Stimulated activated CD4-positive, alpha-beta T cell treated with anti-CD3 and anti-CD28 coated beads, Interleukin-4, amount 100 ng/mL, for 48 hours (primary cell): ENCODE measurements around the gene IRX3.
"Not testable (repeated sequence)": the region's sequence is repeated elsewhere in the genome, so short reads cannot be mapped to it uniquely, and the experiment has no call there.

ENCODE experiments used
- DNase-seq, 2 donors: peaks; one replicate each; pipeline ENCODE4 v3.0.0-alpha.2; 2020; ENCODE audit warnings: low read depth in 2 of 2

The IRX3 gene

DNA sequence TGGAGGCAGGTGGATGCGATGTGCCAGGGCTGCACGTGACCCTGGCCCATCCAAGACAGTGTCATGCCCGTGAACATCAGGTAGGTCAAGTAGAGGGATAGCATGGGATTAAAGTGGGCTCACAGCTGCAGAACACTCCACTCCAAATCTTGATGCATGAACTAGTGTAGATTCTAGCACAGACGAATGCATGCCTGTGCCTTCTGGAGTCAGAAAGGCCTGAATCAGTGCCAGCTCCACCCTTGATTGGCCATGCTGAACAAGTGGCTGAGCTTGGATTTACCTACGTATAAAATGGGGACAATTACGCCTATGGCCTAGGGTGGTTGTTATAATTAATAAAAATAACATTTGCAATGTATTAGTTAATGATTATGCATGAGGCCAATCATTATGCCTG, 10.6 kb downstream of the IRX3 start:
- no peak for DNase-seq

DNA sequence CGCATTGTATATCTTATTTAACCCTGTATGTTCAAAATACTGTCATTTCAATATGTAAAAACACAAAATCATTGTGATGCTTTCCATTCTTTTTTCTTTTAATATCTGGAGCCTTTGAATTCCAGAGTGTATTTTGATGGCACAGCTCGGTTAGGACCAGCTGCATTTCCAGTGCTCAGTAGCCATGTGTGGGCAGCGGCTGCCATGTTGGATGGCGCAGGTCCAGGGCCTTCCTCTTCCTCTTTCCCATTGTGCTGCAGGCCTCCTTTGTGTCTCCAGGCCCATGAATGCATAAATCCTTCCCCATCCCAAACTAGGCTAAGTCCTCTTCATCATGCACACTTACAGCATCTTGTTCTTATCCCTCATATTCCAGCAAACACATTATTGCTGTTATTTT, 13.0 kb downstream of the IRX3 start:
- no peak for DNase-seq

DNA sequence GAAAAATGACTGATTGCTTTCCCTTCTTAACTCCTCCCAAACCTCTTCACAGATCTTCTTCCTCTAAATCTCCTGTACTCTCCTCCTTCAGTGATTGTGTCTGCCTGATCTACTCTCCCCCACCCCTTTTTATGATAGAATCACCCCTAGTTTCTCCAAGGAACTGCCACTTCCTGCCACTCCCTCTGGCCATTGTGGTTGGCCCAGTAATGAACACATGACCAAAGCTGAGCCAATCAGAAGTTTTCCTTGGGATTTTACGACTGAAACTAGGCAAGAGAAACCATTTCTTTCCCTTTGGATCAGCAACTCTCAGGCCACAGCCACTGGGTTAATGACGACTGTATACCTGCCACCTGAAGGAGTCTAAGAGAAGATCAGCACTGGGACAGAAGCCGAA, 15.9 kb downstream of the IRX3 start:
- DNase-seq, result no peak

DNA sequence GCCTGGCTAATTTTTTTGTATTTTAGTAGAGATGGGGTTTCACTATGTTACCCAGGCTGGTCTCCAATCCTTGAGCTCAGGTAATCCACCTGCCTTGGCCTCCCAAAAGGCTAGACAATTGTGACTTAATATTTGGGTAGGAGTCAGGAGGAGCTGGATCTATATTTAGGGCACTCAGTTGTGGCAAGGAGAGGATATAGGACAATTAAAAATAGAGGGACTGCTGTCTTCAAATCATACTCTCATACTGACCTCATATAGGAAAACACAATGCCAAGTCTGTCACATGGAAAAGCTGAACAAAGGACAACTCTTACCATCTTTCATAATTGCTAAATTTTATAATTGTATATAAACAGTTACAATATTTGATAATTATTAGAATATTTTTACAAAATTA, 17.1 kb downstream of the IRX3 start:
- DNase-seq, result no peak

DNA sequence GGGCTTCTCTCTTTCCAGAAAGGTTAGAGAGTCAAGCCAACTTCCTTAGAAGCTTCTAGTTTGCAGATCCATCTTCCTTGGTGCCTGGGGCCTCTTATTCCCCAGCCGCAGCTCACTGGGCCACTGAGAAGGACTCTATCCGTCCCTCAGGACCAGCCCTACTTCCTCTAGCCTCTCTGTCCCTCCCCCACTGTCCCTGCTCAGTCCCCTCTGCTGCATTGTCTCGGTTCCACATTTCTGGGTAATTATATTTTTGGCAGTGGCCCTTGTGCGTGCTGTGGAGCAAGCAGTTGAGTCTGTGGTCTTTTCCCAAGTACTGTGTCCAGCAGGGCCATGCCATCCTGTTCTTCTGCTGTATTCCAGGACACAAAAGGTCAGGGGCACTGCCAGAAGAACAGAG, 17.8 kb downstream of the IRX3 start:
- DNase-seq, result no peak

DNA sequence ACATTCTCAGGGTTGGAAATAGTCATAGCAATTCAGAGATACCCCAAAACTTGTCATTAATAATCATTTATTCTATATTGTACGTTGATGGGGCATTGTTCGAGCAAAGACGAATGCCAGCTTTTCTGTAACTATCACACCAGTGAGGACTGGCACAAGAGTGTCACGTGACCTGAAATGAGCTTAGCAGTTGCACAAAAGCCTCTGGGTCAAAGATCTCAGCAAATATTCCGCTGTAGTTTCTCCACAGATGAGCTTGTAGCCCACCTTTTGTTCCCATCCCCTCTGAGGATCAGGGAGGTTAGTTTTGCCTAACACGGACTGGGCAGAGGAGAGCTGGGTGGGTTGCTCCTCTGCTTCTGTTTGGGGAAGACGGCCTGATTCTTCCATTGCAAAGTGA, 18.2 kb downstream of the IRX3 start:
- DNase-seq, result no peak

DNA sequence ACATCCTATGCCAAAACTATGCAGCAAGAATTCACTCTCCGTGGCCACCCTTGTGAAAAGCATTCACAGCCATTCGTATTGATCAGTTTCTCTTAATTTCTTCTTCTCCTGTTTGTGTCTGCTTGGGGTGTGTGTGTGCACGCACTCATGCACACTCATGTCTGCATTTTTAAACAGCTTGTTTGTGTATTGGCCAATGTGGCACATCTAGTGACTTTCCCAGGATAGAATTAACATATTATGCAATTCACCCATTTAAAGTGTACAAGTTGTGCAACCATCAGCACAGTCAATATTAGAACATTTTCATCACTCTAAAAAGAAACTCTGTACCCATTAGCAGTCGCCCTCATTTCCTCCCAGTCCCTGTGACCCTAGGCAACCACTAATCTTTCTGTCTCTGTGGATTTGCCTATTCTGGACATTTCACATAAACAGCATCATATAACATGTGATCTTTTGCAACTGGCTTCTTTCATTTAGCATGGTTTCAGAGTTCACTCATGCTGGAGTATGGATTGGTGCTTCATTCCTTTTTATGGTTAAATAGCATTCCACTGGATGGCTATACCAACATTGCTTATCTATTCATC, 20.1 kb downstream of the IRX3 start:
- DNase-seq, result no peak

DNA sequence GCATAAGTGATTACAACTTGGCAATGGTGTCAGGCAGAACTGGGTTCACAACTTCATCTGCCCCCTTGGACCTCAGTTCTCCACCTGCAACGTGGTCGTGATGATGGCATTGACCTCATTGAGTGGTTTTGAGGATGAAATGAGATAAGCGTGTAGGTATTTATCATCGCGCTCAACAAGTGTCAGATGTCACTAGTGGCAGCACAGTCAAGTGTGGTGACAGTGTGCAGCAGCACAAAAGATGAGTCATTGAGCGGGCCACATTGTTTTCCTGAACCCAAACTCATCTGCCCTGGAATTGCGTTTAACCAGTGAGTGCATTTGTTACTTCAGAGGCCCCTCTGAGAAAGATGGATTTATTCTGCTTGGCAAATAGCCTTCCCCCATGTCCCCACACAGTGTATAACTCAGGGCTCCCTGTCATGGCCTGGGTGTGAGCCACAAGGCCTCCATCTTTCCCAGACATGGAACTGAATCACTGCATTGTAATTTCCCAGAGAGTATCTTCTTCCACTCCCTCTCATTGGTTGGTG, 20.9 kb downstream of the IRX3 start:
- no peak for DNase-seq

DNA sequence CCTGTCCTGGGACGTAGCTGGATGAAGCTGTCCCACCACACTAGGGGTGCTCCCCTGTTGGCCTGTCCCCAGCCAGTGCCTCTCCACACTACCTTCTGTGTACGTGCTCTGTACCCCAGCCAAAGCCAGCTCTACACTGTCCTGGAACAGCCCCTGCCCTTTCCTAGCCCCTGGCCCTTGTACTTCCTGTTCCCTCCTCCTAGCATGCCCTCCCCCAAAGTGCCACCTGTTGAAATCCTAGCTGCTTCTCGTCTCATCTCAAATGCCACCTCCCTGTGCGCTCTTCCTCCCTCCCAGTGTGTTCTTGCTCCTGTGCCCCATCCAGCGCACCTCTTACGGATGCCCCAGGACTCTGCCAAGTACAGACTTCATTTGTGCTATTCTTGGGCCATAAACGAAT, 33.5 kb downstream of the IRX3 start:
- no peak for DNase-seq

DNA sequence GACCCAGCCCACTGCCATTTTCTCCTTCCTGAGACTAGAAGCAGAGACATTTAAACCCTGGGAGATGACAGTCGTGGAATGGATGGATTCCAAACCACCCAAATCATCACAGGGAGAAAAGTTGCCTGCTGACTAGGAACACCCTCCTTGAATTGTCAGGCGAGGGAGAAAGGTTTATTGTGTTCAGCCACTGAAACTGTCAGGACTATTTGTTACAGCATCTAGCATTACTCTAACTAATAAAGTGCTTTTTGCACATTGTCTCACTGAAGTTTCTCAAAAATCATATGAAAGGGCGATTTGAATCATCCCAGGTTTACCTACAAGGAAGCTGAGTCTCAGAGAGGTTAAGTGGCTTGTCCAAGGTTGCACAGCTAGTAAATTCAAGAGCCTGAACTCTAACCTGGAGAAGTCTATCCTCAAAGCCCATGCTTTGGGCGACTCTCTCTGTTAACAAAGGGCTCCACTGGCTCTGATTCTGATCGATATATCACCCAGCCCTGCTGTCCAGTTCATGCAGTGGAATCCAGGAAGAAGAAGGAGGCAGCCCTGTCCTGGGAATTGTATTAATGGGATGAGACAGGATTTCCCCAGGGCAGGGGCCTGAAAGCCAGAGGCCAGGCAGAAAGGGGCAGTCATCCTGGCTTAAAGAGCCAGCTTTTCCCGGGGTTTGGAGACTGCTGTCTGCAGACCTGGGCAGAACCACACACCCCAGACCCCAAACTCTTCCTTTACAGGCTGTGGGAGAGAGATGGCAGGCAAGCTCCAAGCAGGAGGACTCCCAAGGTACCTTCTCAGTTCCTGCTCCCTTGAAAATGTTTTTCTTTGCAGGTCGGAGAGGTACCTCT, 37.5 kb downstream of the IRX3 start:
- DNase-seq, result no peak

DNA sequence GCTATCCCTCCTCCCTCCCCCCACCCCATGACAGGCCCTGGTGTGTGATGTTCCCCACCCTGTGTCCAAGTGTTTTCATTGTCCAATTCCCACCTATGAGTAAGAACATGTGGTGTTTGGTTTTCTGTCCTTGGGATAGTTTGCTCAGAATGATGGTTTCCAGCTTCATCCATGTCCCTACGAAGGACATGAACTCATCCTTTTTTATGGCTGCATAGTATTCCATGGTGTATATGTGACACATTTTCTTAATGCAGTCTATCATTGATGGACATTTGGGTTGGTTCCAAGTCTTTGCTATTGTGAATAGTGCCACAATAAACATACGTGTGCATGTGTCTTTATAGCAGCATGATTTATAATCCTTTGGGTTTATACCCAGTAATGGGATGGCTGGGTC, 38.9 kb downstream of the IRX3 start:
- not testable (repeated sequence) for DNase-seq

DNA sequence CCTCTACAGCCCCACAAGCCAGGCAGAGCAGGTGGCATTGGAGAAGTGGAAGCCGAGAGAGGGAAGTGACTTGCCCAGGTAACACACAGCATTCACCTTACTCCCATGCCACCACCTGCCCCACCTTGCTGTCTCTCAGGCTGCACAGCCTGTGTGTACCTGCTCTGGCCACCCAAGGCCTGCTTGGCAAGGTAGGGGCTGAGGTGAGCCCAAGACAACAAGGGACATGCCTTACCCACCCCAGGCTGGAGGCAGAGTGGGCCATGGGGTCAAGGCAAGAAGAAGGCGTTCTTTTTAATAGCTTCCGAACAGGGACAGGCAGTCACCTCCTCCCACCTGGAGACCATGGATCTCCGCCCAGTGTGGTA, 40.1 kb downstream of the IRX3 start:
- DNase-seq, result no peak

DNA sequence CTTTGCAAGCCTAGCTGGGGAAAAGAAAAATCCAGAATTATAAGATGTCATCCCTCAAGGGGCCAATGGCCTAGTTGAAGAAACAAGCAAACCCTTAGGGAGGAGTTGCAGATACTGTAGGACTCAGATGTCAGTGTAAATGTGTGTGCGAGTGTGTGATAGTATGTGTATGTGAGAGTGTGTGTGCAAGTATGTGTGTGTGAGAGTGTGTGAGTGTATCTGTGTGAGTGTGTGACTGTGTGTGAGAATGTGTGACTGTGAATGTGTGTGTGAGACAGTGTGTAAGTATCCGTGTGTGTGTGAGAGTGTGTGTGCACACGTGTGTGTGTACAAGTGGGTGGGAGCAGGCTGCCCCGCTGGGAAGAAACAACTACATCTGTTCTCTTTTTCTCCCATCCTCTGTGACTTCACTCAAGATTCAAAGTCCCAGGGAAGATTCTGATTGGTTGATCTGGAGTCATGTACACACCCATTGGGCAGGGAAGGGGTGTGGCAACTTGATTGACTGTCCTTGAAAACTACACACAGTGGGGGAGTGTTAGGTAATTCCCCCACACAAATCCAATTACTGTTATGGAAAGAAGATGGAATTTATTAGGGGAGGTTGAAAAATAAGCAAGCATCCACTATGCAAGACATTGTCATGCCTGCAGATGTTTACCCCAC, 40.7 kb downstream of the IRX3 start:
- DNase-seq, result no peak

DNA sequence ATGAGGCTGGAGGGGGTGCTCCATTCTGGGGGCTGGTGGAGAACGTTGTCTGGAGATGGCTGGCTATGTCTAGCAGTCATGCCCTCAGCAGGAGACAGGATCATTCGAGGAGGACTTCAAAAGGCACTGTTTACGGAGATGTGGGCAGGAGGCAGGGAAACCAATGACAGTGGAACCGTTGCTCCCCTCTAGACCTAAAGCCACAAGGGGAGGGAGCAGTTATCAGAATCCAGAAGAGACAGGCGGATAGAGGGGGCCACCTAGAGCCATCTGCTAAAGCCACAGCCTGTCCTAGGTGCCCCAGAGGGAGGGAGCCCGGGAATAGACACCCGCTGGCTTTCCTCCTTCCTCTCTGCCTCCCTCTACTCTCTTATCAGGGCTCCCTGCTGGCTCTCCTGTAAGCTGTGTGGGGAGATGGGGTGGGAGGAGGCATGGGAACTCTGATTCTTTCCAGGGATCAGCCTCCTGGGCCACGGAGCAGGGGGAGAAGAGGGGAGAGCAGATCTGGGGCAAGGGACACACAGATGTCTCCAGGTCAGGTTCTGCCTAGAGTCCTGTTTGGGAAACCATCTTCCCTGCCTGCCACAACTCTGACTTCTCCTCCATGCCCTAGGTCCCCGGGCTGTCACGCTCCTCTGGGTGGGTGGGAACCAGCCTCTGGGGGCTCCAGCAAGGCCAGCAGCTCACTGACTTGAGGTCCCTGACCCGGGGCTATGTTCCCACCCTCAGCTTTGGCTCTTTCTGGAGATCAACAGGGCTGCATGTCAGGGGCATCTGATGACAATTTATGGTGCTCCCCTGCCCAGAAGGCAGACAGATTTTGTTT, 42.3 kb downstream of the IRX3 start:
- DNase-seq, result no peak

DNA sequence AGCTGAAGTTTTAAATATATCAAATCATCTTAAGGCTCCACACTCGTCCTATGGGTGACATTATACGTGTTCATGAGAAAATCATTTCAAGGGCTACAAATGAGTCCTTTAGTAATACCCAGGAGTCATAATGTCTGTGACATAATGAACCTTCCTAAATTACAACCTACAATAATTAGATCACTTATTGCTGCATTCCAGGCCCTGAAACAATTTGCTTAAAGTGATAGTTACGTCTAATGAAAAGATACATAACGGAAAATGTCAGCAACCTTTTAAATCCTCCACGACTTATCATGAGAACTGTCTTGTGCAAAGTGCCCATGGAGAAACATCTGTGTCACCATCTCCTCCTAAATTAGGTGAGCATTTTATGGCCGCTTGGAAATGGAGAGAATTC, 43.4 kb downstream of the IRX3 start:
- DNase-seq, result no peak

DNA sequence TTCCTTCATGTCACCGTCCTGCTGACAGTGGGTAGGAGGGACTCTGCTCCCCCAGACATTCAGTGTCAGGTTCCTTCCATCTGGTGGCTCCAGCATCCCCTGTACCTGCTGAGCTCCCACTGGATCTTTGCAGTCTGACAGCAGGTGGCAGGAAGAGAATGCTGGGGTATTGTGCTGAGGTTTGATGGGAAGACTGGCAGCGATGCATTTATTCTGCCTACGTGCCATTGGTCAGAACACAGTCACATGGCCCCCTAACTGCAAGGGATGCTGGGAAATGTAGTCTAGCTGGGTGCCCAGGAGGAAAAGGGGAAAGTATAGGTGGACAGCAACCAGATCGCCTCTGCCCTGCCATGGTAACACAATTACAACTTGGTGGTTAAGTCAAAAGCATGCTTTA, 44.4 kb downstream of the IRX3 start:
- DNase-seq, result no peak

DNA sequence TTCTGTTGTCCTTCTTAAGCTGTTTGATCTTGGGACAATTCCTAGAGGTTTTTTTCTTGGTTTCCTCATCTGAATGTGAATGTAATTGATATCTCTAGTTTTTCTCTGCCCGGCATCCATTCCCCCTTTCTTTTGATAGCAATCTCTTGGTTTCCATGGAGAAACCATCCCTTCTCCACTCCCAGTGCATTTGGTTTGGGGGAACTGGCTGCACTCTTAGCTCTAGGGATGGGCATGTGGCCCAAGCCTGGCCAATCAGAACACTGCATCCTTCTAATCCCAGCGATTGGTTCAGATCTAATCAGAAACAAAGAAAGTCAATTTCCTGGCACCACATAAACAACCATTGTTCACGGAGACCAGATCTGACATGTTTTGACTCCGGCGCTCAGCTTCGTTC, 45.1 kb downstream of the IRX3 start:
- no peak for DNase-seq

DNA sequence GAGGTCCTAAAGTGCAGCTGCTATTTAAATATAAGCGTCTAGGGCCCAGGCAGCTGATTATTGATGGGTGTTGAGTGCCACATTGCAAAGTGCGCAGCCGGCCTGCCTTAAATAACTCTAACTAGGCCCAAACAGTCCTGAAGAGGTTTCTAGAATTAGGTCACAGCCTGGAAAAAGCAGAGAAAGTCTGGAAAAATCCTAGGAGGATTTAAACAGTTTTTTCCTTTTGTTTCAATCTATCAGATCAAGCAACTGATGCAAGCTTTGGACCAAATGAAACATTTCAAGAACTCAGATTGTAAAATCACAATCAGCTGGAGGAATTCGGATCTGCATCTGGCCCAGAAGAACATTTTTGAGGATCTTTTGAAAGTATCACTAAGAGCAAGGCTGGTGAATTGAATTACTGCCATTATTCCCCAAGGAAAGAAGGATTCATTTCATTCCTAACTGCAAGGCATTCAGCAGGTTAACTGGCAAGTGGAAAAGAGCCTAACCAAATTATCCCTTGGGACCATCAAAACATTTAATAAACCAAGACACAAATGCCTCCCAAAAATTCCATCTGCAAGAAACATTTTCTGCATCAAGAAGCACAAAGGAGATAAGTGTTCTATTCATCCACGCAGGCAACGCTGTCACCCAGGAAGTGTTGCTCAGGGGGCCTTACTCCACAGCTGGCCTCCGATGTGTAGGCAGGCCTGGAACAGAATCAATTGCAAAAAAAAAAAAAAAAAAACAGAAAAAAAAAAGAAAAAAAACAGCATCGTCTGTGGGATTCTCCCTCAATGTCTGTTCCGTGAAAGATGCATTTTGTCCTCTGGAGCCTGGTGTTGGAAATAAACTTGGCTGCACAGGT, 46.1 kb downstream of the IRX3 start:
- no peak for DNase-seq

DNA sequence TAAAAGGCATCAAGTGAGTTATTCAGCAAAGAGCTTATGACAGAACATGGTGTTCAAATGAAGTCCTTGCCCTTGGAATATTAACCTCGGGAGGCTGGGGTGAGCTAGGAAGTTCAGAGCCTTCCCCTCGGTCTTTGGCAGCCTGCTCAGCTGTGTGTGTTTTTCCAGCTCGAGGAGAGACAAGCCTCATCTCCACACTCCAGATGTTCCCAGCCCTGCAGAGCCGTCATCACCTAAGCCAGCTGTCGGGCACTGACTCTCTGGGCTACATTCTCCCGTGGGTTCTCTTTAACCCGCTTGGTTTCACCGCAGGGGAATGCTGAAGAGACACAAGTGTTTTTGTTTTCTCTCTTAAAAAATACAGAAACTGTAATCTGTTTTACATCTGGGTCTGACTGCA, 47.1 kb downstream of the IRX3 start:
- no peak for DNase-seq

DNA sequence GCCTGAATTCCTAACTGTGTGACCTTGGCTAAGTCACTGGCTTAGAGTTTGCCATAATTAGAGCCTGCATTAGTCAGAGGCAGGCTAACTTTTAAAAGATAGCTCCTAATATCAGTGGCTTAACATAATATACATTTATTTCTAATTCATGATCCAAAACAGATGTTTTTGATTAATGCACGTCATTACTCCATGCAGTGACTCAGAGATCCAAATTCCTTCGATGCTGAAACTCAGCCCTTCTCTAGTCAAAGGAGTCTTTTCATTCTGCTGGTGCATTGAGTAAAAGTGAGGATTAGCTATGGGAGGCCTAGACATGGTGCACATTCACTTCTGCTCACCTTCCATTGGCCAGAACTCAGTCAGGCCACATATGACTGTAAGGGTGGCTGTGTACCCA, 49.8 kb downstream of the IRX3 start:
- DNase-seq, result no peak

DNA sequence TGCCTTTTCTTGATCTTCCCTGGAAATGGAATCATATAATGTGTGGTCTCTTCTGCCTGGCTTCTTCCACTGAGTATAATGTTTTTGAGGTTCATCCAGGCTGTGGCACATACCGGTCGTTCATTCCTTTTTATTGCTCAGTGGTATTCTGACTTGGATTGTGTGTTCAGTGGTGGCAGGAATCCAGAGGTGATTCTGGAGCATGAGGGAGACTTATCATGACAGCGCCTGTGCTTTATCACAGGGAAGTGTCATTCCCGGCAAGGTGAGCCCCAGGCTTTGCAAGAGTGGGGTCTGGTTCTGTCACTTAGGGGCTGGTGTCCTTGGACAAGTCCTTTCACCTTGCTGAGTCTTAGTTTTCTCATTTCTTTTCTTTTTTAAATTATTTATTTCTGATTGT, 53.0 kb downstream of the IRX3 start:
- no peak for DNase-seq
